Activated T-helper 1 cell treated with anti-CD3 and anti-CD28 coated beads, Interleukin-2, amount 50 U/mL, for 16 hours (primary cell): ENCODE measurements around the gene NCR3LG1.
"Not testable (repeated sequence)": the region's sequence is repeated elsewhere in the genome, so short reads cannot be mapped to it uniquely, and the experiment has no call there.

Source experiments
- DNase-seq, 2 donors: peaks; one replicate each; pipeline ENCODE4 v3.0.0-alpha.2; 2020; ENCODE audit warnings: low read depth in 1 of 2, low spot score in 1 of 2

Gene NCR3LG1

DNA sequence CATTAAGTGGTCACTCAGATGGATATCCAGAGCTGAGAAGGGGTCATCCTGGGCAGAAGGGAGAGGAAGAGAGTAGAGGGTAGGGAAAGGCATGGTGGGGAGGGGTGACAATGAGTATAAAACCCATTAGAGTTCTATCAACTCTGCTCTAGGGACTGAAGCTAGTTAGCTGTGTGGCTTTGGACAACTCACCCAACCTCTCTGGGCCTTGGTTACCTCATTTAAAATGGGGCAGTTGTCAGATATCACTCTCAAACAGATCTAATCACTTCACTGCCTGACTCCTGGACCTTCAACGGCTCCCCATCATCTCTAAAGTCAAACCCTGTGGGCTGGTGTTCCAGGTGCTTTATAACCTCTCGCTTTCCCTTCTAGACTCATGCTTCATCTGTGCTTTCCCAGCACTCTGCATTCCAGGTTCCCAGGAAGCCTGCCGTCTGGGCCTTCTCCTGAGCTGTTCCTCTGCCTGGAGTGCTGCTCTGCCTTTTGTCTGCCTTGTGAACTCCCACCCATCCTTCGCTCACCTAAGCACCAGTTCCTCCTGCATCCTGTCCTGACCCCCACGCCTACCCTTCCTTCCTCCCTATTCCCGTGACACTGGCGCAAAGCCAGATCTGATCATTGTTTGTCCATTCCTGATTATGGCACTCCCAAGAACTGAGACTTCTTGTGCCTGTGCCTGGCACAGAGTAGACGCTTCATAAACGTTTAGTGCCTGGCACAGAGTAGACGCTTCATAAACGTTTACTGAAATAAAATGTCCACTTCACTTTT, 59.2 kb downstream of the NCR3LG1 start:
- no peak for DNase-seq

DNA sequence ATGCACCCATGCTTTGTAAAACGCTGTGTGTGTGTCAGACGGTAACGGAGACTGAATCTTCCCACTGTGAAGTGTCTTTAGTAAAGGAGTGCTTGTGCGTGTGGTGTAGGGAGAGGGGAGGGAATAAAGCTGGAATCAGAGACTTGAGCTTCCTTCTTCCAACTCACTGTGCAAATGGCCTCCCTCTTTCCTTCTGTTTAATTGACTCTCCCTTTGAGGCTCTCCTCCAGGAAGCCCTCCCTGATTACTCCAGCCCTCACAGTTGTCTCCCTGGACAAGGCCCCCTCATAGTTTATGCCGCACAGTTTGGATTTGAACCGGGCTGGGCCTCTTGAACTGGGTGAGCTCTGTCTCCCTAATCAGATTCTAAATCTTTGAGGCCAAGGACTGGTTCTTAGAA, 59.8 kb downstream of the NCR3LG1 start:
- DNase-seq: no peak

DNA sequence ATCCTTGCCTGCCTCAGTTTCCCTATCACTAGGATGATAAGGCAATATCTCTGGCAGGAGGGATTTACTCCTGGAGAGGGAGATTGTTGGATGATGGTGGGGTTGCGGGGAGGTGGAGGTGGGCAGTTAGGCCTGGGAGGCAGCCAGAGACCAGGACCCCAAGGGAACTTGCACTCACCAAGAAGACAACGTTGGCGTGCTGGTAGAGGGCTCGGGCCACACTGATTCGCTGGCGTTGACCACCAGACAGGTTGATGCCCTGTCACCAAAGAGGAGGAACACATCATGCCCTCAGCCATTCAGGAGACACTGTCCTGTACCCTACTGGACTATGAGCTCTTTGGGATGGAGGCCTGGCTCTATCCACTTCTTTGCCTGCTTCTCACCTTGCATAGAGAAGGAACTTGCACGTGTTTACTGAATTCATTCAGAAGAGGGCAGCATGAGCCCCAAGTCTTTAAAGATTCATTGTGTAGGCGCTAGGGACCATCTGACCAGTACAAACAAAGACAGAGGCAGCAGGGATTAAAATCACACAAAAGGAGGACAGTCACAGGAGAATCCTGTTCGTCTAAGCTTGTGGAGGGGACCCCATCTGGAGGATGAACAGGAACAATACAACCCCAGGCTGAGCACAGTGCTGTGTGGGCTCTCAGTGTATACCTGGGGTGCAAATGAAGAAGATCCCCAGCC, 61.0 kb downstream of the NCR3LG1 start:
- DNase-seq: no peak

DNA sequence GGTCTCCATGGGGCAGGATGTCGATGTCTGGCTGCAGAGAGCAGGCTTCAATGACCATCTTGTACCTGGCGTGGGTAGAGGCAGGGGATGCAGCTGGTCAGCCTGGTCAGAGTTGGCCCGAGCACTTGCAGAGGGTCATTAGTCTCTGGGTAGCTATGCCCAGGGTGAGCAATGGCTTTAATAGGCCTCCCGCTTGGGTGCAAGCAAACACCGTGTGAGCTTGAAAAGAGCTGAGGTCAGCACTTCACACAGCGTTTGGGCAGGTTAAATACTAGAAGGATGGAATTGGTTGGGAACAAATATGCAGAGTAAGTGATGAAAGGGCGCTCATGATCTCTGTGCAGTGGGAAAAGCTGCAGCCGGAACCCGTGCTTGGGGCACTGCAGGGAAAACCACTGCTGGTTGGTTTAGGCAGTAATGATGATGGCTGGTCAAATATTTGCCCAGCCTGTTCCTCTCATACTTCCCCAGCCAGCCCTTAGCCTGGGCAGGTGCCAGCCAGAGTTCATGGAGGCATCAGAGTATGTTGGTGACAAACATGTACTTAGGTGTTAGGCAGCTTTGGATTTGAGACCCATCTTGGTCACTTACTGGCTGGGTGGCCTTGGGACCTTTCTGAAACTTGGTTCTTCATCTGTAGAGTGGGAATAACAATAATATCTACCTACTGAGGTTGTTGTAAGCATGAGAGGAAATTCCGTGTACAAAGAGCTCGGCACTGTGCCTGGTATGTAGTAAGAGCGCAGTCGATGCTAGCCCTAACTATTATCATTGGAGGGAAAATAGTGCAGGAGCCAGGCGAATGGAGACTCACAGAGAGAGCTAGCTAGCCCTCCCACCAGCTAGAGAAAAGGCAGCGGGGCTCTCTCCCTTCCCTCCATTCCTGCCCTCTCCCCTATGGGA, 62.1 kb downstream of the NCR3LG1 start:
- no peak for DNase-seq

DNA sequence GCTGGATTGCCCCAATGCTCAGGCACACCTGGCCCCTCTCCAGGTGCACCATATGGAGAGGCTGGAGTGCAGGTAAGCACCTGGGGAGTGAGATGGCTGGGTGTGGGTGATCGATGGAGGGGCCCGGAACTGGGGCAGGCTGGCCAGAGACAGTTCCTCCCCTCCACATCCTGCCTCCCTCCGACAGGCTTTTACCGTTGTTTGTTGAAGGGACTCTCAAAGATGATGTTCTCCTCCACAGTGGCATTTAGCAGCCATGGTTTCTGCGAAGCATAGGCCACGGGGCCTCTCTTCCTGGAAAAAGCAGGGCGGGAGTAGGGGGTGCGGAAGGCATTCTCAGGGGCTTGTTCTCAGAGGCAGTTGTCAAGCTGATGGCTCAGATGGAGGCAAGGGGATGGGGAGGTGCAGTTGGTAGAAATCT, 62.7 kb downstream of the NCR3LG1 start:
- DNase-seq: no peak

DNA sequence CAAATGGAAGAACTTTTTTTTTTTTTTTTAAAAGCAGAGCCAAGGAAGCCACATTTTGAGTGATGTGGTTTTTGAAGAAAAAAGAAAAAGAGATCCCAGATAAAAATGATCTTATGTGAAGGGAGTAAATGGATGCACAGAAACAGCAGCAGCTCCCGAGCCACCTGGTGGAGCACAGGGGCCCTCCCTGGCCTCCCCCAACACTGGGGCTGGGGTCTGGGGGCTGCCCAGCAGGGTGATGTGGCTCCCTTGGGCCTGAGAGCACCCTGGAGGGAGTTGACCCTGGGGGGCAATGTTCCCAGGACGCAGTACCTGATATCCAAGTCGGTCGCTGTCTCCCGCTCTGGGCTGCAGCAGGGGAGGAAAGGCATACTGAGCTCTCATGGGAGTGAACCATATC, 63.4 kb downstream of the NCR3LG1 start:
- DNase-seq: no peak

DNA sequence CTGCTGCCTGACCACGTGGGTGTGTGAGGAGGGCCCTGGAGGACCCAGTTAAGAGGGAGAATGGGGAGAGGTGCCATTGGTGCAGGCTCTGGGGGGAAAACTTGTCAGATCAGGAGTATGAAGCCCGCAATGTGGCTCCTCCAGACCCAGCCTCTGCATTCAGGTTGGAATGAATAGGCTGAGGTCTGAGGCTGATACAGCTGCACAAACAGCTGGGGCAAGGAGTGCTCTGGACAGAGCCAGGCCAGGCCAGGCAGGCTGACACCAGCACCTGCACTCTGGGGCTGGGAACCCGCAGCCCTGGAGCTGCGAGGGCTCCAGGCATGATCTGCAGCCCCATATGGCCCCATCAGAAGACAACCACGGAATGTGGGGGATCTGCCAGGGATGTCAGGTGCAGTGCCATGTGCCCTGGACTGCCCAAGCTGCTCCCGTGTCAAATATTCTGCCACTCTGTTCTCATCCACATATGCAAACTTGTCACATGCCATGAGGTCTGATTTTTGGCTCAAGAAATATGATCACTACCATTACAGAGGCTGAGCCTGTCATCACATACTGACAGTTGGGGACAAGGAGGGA, 64.0 kb downstream of the NCR3LG1 start:
- no peak for DNase-seq

DNA sequence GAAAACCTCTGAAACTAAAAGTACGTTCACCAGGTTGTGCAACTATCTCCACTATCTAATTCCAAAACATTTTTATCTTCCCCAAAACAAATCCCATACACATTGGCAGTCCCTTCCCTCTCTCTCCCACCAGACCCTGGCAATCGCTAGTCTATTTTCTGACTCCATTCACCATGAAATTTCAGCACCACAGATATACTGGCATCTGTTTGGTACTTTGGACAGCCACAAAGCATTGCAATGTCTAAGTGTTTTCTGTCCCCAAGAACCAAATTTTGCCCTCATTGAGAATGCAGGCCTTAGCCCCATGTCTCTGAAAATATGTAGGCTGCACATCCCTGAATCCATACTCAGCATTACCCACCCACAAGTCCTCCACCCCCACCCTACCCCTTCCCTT, 64.9 kb downstream of the NCR3LG1 start:
- no peak for DNase-seq

DNA sequence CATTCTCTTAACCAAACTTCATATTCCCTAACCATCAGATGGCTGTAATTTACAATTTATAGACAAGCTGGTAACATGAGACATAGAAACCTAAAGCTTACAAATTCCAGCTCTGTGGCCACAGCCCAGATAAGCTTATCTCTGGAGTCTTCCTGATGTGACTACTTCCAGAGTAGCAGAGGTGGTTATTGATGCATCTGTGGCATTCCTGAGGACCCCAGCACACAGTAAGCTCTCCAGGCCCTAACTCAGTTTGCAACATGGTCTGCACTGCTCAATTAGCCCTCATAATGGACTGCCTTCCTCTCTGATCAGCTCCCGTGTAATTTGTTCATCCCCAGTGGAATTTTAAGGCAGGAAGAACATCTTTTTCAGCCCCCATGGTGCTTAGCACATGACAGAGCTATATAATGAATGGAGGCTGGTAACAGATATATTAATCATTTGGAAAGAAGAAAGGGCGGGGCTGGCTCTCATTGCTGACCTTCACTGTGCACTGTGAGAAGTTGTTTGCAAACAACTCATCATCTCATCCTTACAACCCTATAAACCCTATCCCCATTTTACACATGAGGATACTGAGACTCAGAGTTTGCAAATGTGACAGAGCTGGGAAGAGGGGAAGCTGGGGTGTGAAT, 67.0 kb downstream of the NCR3LG1 start:
- no peak for DNase-seq

DNA sequence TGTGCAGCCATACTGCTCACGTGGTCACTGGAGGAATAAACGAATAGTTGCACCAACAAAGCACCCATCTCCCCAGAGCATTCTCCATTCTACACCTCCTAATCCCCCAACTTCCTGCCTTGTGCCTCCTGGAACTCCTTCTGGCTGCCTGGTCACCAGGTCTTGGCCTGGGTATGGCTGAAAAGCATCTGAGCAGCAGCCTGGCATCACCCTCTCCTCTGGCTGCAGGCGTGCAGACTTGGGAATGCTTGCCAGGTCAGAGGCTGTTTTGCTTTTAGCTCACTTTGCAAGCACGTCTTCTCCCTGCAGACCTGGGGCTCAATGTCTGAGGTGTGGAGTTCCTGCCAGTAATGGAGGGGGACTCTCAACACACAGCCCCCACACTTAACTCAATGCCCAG, 70.2 kb downstream of the NCR3LG1 start:
- no peak for DNase-seq

DNA sequence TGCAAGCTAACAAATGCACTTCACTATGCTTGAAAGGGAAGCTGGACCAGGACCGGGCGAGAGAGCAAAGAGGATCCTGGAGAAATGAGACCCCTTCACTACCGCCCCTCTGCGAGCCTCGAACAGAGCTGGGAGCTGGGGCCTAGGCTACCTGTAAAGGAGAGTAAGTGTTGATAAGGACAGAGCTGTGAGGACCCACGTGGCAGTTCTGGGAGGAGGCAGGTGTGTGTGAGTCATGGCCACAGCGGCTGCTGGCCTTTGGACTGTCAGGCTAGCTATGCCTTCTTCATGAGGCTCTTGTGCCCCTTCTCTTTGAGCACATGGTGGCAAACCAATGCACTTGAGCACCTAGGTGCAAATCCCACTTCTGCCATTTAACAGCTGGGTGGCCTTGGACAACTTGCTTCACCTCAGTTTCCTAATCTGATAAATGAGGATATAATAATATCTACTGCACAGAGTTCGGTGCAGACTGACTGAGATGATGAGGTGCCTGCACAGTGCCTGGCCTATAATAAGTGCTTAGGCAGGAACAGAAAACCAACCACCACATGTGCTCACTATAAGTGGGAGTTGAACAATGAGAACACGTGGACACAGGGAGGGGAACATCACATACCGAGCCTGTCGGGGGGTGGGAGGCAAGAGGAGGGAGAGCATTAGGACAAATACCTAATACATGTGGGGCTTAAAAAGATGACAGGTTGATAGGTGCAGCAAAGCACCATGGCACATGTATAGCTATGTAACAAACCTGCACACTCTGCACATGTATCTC, 72.1 kb downstream of the NCR3LG1 start:
- no peak for DNase-seq

DNA sequence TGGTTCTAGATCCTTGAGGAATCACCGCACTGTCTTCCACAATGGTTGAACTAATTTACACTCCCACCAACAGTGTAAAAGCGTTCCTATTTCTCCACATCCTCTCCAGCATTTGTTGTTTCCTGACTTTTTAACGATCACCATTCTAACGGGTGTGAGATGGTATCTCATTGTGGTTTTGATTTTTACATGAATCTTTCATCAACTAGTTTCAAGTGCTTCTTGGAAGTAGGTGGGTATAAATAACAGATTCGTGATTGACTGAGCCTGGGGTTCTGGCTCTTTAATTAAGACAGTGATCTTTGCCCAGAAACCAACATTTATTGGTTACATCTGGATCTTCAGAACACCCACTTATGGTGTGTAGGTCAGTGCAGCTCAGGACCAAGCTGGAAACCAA, 74.6 kb downstream of the NCR3LG1 start:
- DNase-seq: not testable (repeated sequence)
